T-cell (primary cell): Measurements from ENCODE around the gene RALGAPA2. TPM values are rescaled to one million over a fixed set of nuclear protein-coding genes. Genes with fewer than 3 reads are reported as not detected.
A peak's percentile ranks its signal among the peaks of the same experiment; 100 is the strongest.

Experiments
- ATAC-seq, 4 experiments: fragments of 200-7000 bp in 3 of 4; fragments of 150-1000 bp in 1 of 4; cut with Tn5 transposase; replicated peaks in 1 of 4; 1 replicate in 3 of 4; 2 replicates in 1 of 4; pipeline ENCODE4 v1.10.0; 2021; ENCODE audit warnings: moderate library complexity in 3 of 4, mild to moderate bottlenecking in 2 of 4, moderate number of reproducible peaks in 1 of 4
- CTCF ChIA-PET, 2 donors: fragments of 300-600 bp; sonication (Branson Sonifier 250); formaldehyde crosslinking; loops; one replicate each; lab custom pipeline; 2022; ENCODE audit warnings: antibody characterized with exemption in 2 of 2; lab: Charles Lee
- POLR2A ChIA-PET, 2 donors: fragments of 300-600 bp; sonication (Branson Sonifier 250); formaldehyde crosslinking; loops; one replicate each; lab custom pipeline; 2022; ENCODE audit warnings: antibody characterized with exemption in 2 of 2; lab: Charles Lee
- DNase-seq, 35 experiments: peaks; one replicate each; pipeline versions ENCODE4 v3.0.0 to v3.0.0-alpha.2; 2013 to 2023
- H3K27ac ChIP-seq: one replicate; pipeline ENCODE4 v1.5.1; 2013; ENCODE audit warnings: low read length
- H3K27me3 ChIP-seq, 2 experiments: replicated peaks in 1 of 2; 1 replicate in 1 of 2; 2 replicates in 1 of 2; pipeline versions ENCODE4 v1.6.1 to v1.7.0; 2013; ENCODE audit warnings: low read length in 1 of 2, mixed read lengths in 1 of 2; ENCODE audit not compliant: control insufficient read depth in 2 of 2, insufficient read depth in 2 of 2; ENCODE audit errors: extremely low read depth in 1 of 2
- H3K36me3 ChIP-seq, 2 donors: 1 replicate in 1 of 2; 2 replicates in 1 of 2; pipeline versions ENCODE4 v1.6.1 to v1.7.0; 2013; ENCODE audit warnings: low read length in 1 of 2; ENCODE audit not compliant: control insufficient read depth in 2 of 2, insufficient read depth in 1 of 2; ENCODE audit errors: extremely low read depth in 1 of 2
- H3K4me1 ChIP-seq, 2 experiments: 1 replicate in 1 of 2; 2 replicates in 1 of 2; pipeline versions ENCODE4 v1.6.1 to v1.7.0; 2013; ENCODE audit warnings: low read length in 2 of 2, mixed read lengths in 1 of 2; ENCODE audit not compliant: insufficient read depth in 2 of 2, control insufficient read depth in 1 of 2; ENCODE audit errors: extremely low read depth in 1 of 2
- H3K4me3 ChIP-seq, 2 donors: 1 replicate in 1 of 2; 2 replicates in 1 of 2; pipeline versions ENCODE4 v1.5.1 to v1.7.0; 2013; ENCODE audit warnings: mild to moderate bottlenecking in 2 of 2, low read length in 1 of 2, moderate library complexity in 1 of 2; ENCODE audit not compliant: control insufficient read depth in 1 of 2; ENCODE audit errors: extremely low read depth in 1 of 2
- H3K9me3 ChIP-seq: 2 replicates; pipeline ENCODE4 v1.7.0; 2013
- H3K27ac Mint-ChIP-seq, 2 donors: one replicate each; pipeline ENCODE4 v1.8.0; 2020 to 2021; ENCODE audit warnings: mild to moderate bottlenecking in 2 of 2, mixed read lengths in 2 of 2
- H3K27me3 Mint-ChIP-seq, 2 donors: one replicate each; pipeline ENCODE4 v1.8.0; 2021 to 2022; ENCODE audit warnings: mixed read lengths in 2 of 2
- H3K36me3 Mint-ChIP-seq: one replicate; pipeline ENCODE4 v1.8.0; 2021; ENCODE audit warnings: mixed read lengths
- H3K4me1 Mint-ChIP-seq, 3 donors: one replicate each; pipeline ENCODE4 v1.8.0; 2020 to 2022; ENCODE audit warnings: mixed read lengths in 3 of 3, mild to moderate bottlenecking in 1 of 3
- H3K4me3 Mint-ChIP-seq, 3 donors: one replicate each; pipeline ENCODE4 v1.8.0; 2020 to 2022; ENCODE audit warnings: mild to moderate bottlenecking in 3 of 3, mixed read lengths in 3 of 3, moderate library complexity in 3 of 3
- H3K9me3 Mint-ChIP-seq, 3 donors: one replicate each; pipeline ENCODE4 v1.8.0; 2020 to 2022; ENCODE audit warnings: mixed read lengths in 3 of 3
- WGBS: methylation state at CpG from one replicate; pipeline ENCODE4 v1.1.5; 2013; ENCODE audit warnings: missing lambda C conversion rate; ENCODE audit not compliant: insufficient coverage; 5-methylcytosine and 5-hydroxymethylcytosine counted together
- total RNA-seq, 35 experiments: library from RNA in 6 of 35; stranded (reverse) in 6 of 35; fragments of 120-200 nt in 1 of 35; gene quantifications; one replicate each; pipeline versions ENCODE4 v1.2.1 to v1.2.4 and lab custom pipeline; 2013 to 2026

Gene RALGAPA2
- total RNA-seq, 5 donors from 2014 or later (not counting 1 experiment from before 2014, with no cell fraction given) = 28.0 to 36.1 (median 31.7) TPM

DNA sequence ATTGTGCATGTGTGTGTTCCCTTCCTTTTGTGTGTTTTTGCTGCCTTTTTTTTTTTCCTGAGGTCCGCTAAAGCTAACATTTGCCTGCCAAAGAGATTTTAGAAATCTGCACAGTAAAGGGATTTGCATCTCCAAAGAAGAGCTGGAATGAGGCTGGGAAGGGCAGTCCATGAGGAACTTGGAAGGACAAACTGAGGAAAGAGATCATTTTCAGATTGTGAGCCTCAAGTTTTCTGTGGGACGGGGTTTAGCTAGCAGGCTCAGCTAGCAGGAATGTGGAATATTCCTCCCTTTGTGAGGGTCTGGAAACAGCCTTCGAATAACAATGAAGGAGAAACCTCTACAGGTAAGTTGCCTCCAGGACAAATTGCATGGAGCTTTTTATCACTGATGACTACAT lies 340.8 kb downstream of the RALGAPA2 start:
- Histone ChIP-seq H3K27ac (no peak overlapping the region), H3K4me1 (peaks cover 0 to 10% of the 10 kb centered on the region in 2 experiments), H3K4me3 (no peak overlapping the region), H3K27me3 (peaks cover 20 to 31% of the 10 kb centered on the region in 2 experiments), H3K36me3 (no peaks in the 10 kb centered on the region), H3K9me3 (no peaks in the 10 kb centered on the region)
- Mint-ChIP-seq H3K4me3 (no peak overlapping the region), H3K27ac (no peak overlapping the region), H3K4me1 (peaks cover 6 to 9% (median 8%) of the 10 kb centered on the region in 3 donors), H3K36me3 (no peaks in the 10 kb centered on the region), H3K27me3 (peaks cover 48 to 51% of the 10 kb centered on the region in 2 donors), H3K9me3 (no peaks in the 10 kb centered on the region)
- no CpG with 5 or more reads among the region's 3 CpGs for WGBS
- no peak for DNase-seq
- ChIA-PET POLR2A (no interaction called here), CTCF (no interaction called here)
- no peak for ATAC-seq

DNA sequence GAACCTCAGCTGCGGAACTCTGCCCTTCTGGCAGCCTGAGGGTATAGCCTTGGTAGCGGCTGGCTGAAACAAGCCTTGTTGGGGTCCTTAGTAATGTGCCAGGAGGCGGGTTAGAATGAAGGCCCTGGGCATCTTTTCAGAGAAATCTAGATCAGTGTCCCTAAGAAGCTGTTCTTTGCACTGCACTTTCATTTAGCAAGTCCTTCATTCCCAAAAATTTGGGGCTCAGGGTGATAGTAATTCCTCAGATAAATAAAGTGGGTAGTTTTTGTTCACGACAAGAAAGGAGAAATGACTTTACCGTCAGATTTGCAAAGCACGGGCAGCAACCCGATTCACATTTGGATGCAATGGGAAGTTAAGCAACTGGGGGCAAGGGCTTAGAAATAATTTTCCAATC lies 341.4 kb downstream of the RALGAPA2 start:
- CTCF ChIA-PET = no interaction called here
- H3K36me3 Mint-ChIP-seq = no peaks in the 10 kb centered on the region
- H3K4me3 Mint-ChIP-seq = no peak overlapping the region
- ATAC-seq = no peak
- WGBS = 29% methylated on average over 5 of the region's 7 CpGs
- no peak overlapping the region for H3K27ac Mint-ChIP-seq
- peaks cover 0 to 11% of the 10 kb centered on the region in 2 experiments for H3K4me1 ChIP-seq
- H3K27ac ChIP-seq = no peak overlapping the region
- H3K27me3 ChIP-seq = peaks cover 20 to 35% of the 10 kb centered on the region in 2 experiments
- H3K9me3 Mint-ChIP-seq = no peaks in the 10 kb centered on the region
- H3K4me3 ChIP-seq = no peak overlapping the region
- H3K36me3 ChIP-seq = no peaks in the 10 kb centered on the region
- DNase-seq = no peak
- POLR2A ChIA-PET = no interaction called here
- H3K4me1 Mint-ChIP-seq = peaks cover 6 to 11% (median 10%) of the 10 kb centered on the region in 3 donors
- no peaks in the 10 kb centered on the region for H3K9me3 ChIP-seq
- peaks cover 51 to 54% of the 10 kb centered on the region in 2 donors for H3K27me3 Mint-ChIP-seq

DNA sequence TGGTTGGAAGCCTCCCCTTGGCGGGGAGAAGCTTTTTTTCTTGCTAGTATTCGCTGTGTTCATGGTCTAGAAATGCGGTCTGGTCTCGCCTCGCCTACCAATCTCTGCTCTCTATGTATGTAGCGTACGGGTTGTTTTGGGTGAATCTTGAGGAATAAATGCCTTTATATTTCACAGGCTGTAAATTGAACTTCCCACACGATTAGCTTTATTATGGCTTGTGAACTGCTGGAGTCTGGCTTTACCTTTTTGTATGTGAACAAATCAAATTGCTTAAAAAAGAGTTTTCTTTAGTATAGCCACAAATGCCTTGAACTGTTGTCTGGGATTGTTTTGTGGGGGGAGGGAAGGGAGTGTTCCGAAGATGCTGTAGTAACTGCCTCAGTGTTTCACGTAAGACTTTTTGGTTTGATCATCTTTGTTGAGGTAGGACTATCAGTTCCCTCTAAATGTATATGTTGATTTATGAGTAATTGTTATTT lies 342.3 kb downstream of the RALGAPA2 start:
- H3K36me3 ChIP-seq = no peaks in the 10 kb centered on the region
- WGBS = no CpG with 5 or more reads among the region's 10 CpGs
- Mint-ChIP-seq H3K36me3 (no peaks in the 10 kb centered on the region), H3K27me3 (peaks cover 54 to 57% of the 10 kb centered on the region in 2 donors), H3K27ac (no peak overlapping the region), H3K9me3 (no peaks in the 10 kb centered on the region), H3K4me1 (peaks cover 6 to 17% (median 15%) of the 10 kb centered on the region in 3 donors), H3K4me3 (peak overlapping the region; percentile 51 to 82 (median 62))
- ChIA-PET POLR2A (interaction anchor here in 1 of 2 donors (0.5 kb wide), 1 partner anchor 40 kb away, joined by 3 read pairs; no protein-coding TSS in a partner anchor), CTCF (no interaction called here)
- H3K9me3 ChIP-seq = no peaks in the 10 kb centered on the region
- no peak overlapping the region for H3K27ac ChIP-seq
- peaks cover 26 to 42% of the 10 kb centered on the region in 2 experiments for H3K27me3 ChIP-seq
- ATAC-seq (no peak), DNase-seq (no peak)
- peaks cover 0 to 11% of the 10 kb centered on the region in 2 experiments for H3K4me1 ChIP-seq
- H3K4me3 ChIP-seq = no peak overlapping the region

DNA sequence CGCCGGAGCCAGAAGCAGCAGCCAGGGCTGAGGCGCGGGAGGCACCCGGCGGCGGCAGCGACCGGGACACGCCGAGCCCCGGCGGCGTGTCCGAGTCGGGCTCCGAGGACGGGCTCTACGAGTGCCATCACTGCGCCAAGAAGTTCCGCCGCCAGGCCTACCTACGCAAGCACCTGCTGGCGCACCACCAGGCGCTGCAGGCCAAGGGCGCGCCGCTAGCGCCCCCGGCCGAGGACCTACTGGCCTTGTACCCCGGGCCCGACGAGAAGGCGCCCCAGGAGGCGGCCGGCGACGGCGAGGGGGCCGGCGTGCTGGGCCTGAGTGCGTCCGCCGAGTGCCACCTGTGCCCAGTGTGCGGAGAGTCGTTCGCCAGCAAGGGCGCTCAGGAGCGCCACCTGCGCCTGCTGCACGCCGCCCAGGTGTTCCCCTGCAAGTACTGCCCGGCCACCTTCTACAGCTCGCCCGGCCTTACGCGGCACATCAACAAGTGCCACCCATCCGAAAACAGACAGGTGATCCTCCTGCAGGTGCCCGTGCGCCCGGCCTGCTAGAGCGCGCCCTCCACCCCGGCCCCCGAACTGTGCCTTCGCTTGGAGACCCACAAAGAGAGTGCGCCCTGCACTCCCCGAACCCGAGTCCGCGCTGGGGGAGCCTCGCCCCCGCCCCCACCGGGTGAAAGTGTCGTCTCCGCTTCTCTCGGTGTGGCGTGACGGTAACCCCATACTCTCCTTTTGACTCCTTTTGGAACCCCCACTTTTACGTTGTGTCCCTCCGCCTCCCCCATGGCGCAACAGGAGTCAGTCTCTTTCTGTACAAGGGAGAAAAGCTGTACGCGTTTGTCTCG lies 343.0 kb downstream of the RALGAPA2 start:
- H3K9me3 ChIP-seq = no peaks in the 10 kb centered on the region
- WGBS = 5% methylated on average over 78 of the region's 86 CpGs
- H3K27me3 ChIP-seq = peaks cover 26 to 49% of the 10 kb centered on the region in 2 experiments
- ChIA-PET POLR2A (no interaction called here), CTCF (no interaction called here)
- DNase-seq = no peak
- no peaks in the 10 kb centered on the region for H3K36me3 ChIP-seq
- ATAC-seq = no peak
- H3K4me3 ChIP-seq = no peak overlapping the region
- H3K27me3 Mint-ChIP-seq = peaks cover 51 to 57% of the 10 kb centered on the region in 2 donors
- peaks cover 6 to 17% (median 15%) of the 10 kb centered on the region in 3 donors for H3K4me1 Mint-ChIP-seq
- no peak overlapping the region for H3K27ac ChIP-seq
- no peaks in the 10 kb centered on the region for H3K9me3 Mint-ChIP-seq
- H3K27ac Mint-ChIP-seq = no peak overlapping the region
- peaks cover 0 to 12% of the 10 kb centered on the region in 2 experiments for H3K4me1 ChIP-seq
- peak overlapping the region; percentile 51 to 82 (median 62) for H3K4me3 Mint-ChIP-seq
- H3K36me3 Mint-ChIP-seq = no peaks in the 10 kb centered on the region

DNA sequence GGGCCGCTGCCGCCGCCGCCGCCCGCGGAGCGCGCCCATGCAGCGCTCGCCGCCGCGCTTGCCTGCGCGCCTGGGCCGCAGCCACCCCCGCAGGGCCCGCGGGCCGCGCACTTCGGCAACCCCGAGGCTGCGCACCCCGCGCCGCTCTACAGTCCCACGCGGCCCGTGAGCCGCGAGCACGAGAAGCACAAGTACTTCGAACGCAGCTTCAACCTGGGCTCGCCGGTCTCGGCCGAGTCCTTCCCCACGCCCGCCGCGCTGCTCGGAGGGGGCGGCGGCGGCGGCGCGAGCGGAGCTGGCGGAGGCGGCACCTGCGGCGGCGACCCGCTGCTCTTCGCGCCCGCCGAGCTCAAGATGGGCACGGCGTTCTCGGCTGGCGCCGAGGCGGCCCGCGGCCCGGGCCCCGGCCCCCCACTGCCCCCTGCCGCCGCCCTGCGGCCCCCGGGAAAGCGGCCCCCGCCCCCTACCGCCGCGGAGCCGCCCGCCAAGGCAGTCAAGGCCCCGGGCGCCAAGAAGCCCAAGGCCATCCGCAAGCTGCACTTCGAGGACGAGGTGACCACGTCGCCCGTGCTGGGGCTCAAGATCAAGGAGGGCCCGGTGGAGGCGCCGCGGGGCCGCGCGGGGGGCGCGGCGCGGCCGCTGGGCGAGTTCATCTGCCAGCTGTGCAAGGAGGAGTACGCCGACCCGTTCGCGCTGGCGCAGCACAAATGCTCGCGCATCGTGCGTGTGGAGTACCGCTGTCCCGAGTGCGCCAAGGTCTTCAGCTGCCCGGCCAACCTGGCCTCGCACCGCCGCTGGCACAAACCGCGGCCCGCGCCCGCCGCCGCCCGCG lies 343.8 kb downstream of the RALGAPA2 start:
- Histone ChIP-seq H3K4me3 (no peak overlapping the region), H3K4me1 (peaks cover 0 to 17% of the 10 kb centered on the region in 2 experiments), H3K9me3 (no peaks in the 10 kb centered on the region), H3K27me3 (peaks cover 25 to 57% of the 10 kb centered on the region in 2 experiments), H3K27ac (no peak overlapping the region), H3K36me3 (no peaks in the 10 kb centered on the region)
- no peaks in the 10 kb centered on the region for H3K9me3 Mint-ChIP-seq
- ChIA-PET POLR2A (no interaction called here), CTCF (no interaction called here)
- no peaks in the 10 kb centered on the region for H3K36me3 Mint-ChIP-seq
- ATAC-seq (peak in 1 of 4 experiments; percentile 19), DNase-seq (no peak)
- WGBS = 1% methylated on average over 130 of the region's 130 CpGs
- no peak overlapping the region for H3K27ac Mint-ChIP-seq
- H3K4me3 Mint-ChIP-seq = no peak overlapping the region
- H3K27me3 Mint-ChIP-seq = peaks cover 45 to 63% of the 10 kb centered on the region in 2 donors
- peaks cover 7 to 17% (median 15%) of the 10 kb centered on the region in 3 donors for H3K4me1 Mint-ChIP-seq
